T-helper 22 cell (primary cell): ENCODE results near the gene IL16.

Experiments used
- DNase-seq: peaks from one replicate; pipeline ENCODE4 v3.0.0-alpha.2; 2020; ENCODE audit warnings: low read depth

IL16 gene

DNA sequence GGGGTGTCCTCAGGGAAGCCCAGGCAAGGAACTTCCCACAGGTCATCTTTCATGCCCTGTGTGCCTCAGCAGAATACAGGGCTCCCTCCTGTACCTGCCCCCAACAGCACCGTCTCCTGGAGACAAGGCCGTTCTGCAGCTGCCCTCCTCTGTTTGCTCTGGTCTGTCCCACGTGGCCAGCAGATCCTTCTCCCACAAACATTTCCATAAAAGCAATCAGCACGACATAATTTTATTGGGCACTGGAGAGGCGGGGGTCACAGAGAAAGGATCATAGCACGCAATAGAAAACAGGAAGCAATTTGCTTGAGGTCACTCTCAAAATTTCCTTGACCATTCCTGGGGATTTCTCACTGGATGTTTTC, 97.8 kb downstream of the IL16 start:
- no peak for DNase-seq

DNA sequence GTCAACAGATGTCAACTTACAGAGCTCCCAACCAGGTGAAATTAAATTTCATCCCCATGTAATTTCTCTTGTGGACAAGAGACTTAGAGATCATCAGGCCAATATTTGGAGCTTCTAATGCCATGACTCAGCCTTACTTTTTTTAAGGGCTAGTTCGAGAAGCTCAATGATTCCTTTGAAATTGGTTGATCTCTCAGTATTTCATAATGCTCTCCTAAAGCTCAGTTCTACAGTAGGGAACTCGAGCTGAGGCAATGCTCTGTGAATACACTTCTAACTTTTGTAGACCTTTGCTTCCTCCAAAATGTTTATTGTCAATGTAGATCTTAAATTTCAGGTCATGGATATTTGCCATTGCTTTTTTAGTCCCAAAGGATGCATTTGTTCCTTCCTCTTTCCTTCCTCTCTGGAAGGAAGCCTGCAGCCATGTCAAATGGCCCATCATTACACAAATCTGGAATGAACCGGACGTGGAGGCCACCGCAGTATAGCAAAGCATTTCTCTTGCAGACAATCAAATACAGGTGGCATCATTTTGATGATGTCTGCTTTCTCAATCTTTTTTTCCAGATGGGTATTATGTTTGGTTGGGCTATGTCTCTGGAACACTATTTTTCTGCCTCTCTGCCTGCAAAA, 98.9 kb downstream of the IL16 start:
- DNase-seq = no peak

DNA sequence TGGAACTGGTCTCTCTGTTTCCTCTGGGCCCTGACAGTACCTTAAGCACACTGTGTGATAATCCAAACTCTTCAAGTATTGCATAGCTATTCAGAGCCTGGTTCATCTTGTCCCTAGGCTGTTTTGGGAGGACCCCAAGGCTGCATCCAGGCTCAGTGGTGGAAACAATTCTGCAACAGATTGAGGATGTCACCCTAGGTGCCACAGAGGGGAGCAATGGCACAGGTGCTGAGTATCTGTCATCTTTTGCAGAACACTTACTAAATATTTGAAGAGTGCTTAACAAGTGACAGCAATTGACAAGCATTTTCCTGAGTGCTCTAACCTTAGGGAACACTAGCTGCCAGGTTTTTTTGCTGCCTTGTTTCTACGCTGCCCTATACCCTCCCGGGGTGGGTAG, 99.5 kb downstream of the IL16 start:
- DNase-seq = no peak

DNA sequence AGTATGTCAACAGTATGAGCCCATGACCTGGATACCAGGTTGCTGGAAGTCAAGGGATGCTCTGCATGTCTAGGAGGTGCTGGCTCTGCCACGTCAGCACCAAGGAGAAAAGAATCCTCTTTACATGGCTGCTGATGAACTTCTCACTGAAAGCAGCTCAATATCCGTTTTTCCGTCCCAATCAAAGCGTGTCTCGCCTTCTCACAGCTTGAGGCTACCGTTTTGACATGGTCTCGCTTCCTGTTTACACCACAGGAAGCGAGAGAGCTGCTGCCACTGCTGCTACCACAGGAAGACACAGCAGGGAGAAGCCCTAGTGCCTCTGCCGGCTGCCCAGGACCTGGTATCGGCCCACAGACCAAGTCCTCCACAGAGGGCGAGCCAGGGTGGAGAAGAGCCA, 100.0 kb downstream of the IL16 start:
- peak; percentile 66 for DNase-seq

DNA sequence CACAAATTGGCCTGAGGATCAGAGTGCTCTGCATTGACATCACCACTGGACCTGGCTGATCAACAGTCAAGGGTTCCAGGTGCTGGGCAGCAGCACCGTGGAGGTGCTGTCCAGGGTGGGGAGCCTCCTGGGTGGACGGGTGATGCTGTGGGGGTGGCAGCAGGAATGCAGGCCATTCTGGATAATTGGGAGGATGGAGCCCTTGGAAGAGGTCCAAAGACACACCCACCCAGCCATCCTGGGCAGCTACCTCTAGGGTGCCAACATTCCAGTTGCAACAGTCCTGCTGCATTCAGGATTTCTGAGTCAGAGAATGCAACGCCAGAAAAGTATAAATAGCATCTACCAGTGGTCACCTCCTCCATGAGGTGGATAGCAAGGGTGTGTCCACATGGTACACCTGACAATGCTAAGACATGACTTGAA, 100.5 kb downstream of the IL16 start:
- no peak for DNase-seq

DNA sequence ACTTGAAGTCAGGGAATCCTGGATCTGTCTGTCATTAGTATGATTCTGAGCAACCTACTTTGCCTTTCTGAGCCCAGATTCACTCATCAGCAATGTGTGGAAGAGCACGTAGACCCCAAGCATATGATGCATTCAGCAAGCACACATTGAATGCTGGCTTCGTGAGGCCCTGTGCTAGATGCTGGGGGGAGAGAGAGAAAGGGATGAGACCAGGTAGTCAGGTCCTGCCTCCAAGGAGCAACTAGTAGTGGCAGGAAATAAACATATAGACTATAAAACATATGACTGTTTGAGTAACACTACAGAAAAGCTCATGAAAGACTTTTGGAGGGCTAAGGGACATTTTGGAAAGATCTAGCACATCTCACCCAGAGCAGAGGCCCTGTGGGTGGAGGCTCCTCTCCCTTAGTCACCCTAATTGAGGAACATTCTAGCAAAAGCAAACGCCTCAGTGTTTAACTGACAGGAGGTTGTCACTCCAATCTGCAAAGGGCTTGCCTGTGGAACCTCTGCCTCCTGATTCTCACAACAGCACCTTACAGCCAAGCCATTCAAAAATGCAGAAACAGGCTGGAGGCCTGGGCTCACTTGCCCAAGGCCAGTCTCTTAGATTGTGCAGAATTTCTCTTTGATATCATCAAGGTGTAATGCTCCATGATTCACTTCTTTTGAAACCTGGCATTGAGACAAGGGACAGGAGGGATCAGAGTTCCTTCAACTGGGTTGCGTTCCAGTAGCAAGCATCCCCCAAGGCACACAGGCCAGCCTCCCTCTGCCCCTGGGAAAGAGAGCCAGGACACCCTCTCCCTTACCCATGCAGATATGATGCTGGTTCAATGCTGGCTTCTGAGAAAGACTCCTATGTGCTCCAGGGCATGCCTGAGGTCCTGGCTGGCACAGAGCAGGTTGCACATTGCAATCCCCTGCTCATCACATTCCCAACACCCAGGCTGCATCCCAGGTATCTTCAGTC, 101.2 kb downstream of the IL16 start:
- DNase-seq = no peak

DNA sequence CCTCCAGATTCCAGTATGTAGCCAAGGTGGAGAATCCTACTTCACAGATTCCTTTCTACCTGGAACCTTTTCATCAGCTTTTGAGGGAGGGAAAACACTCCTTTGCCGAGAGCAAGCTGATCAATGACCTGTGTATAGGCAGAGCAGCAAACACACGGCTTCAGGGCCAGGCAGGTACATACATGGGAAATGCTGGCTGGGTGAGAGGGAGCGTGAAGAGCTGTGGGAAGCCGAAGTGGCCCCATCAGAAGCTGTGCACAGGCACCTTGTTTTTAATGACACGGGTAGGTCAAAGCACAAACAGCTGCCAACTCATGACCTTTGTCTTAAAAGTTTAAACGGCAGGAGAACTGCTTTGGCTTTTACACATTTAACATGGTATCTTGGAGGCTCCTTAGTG, 101.9 kb downstream of the IL16 start:
- DNase-seq = no peak

DNA sequence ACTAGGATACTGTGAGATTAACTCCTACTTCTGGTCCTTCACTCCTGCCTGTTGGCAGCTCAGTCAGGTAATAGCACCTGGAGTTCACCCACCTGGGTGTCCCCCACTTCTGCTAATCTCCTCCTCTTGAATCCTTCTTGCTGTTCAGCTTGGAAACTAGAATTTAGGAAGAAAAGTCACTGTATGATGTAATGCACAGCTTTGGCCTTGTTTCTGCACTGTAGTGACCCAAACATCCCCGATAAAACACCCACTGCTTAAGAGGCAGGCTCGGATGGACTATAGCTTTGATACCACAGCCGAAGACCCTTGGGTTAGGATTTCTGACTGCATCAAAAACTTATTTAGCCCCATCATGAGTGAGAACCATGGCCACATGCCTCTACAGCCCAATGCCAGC, 102.5 kb downstream of the IL16 start:
- DNase-seq = no peak

DNA sequence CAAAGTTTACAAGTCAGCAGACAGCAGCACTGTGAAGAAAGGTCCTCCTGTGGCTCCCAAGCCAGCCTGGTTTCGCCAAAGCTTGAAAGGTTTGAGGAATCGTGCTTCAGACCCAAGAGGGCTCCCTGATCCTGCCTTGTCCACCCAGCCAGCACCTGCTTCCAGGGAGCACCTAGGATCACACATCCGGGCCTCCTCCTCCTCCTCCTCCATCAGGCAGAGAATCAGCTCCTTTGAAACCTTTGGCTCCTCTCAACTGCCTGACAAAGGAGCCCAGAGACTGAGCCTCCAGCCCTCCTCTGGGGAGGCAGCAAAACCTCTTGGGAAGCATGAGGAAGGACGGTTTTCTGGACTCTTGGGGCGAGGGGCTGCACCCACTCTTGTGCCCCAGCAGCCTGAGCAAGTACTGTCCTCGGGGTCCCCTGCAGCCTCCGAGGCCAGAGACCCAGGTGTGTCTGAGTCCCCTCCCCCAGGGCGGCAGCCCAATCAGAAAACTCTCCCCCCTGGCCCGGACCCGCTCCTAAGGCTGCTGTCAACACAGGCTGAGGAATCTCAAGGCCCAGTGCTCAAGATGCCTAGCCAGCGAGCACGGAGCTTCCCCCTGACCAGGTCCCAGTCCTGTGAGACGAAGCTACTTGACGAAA, 103.1 kb downstream of the IL16 start:
- no peak for DNase-seq

DNA sequence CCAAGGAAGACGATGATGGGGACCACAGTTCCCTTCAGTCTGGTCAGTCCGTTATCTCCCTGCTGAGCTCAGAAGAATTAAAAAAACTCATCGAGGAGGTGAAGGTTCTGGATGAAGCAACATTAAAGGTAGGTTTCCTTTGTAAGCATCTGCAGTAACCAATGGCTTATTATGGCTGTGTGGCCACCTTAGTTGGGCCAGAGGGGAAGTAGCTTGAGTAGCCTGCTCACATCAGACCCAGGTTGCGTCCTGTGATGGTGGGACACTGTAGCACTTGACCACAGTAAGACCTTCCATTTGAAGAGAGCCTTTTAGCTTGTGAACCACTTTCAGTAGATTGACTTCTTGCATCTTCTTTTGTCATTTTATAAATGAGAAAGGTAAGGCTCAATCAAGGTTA, 104.7 kb downstream of the IL16 start:
- no peak for DNase-seq

DNA sequence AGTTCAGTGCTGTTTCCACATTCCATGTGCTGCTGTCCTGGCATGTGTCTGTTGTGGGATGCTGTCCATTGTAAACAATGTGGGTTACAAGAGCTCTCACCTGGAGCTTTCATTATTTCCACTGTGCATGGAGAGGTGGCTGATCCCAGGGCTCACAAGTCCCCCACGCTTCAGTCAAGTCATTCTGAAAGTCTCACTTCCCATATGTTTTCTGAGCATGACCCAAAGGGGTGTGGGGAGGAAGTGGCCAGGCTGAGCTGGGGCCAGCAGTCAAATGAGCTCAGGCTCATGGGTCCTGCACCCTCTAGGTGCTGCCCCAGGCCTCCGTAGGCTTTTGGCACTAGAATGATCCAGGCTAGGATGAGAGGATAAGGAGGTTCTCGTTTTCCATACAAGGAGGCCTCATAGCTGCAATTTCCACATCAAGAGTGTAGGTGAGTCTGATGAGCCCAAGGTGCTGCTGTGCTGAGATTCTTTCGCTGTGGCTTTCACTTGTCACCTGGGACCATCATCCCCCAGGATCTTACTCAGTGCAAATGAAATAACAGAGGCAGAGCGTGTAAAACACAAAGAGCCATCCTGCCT, 105.2 kb downstream of the IL16 start:
- DNase-seq = no peak

DNA sequence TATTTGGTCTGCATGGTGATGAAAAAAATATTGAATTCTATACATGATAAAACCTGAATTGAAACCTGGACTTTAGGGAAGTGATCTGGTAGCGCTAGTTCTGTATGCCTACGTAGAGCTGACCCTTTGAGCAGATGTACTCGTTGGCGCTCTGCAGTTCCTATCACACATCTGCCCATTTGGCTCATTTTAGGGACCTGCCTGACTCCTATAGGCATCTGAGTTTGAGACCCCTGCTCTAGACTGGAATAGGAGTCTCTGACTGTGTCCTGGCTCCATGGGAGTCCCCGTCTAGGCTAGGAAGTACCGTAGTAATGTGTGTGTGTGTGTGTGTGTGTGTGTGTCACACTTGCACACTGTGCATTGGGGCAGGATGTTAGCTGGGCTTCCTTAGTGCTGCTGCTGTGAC, 106.0 kb downstream of the IL16 start:
- DNase-seq = no peak

DNA sequence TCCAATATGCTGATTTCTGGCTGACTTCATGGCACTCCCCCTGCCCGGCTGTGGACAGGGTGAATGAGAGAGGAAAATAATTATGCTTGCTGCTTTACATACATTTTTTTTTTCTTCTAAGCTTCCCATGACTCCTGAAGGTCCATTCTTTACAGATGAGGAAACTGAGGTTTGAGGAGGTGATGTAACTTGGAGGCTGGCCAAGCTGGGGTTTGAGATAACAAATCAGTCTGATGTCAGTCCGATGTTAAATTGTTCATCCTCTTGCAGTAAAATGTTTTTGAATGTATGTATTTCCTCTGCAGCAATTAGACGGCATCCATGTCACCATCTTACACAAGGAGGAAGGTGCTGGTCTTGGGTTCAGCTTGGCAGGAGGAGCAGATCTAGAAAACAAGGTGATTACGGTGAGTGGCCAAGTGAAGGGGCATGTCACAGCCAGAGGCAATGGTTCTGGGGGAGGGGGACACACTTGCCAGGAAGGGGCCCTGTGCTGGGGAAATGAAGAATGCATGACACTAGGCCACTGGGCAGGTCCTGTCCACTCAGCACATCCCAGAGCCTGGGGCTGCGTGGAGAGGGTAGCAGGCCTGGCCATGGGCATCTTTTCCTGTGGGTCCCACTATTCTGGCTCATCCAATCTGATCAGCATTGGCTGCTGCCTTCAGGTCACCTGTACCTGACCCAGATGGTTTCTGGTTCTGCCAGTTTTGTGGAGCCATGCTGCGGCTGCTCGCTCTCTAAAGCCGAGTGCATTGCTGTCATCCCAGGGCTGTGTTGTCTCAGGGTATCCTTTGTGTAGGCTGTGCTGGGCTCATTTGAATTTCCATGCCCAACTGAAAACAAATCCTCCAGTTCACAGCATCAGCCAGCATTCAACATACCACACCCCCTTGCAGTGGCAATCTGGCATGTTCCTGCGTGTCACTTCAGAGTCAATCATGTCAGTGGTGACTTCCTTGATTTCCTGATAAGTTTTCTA, 106.9 kb downstream of the IL16 start:
- DNase-seq = no peak

DNA sequence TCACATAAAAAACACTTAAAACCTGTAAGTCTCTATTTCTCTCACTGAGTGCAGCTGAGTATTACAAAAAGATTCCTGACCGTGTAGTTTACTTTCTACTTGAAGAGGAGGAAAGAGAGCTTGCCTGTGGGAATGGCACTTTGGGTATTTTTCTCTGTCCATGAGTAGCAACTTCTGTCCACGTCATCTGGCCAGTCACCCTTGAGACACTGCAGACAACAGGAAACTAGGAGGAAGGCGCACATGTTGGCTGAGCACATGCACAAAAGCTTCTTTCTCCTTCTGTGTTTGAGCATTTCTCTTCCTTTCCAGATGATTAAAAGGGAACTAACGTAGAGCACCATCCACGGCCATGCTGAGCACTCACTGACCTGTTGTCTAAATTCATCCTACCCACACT, 107.5 kb downstream of the IL16 start:
- DNase-seq = no peak

DNA sequence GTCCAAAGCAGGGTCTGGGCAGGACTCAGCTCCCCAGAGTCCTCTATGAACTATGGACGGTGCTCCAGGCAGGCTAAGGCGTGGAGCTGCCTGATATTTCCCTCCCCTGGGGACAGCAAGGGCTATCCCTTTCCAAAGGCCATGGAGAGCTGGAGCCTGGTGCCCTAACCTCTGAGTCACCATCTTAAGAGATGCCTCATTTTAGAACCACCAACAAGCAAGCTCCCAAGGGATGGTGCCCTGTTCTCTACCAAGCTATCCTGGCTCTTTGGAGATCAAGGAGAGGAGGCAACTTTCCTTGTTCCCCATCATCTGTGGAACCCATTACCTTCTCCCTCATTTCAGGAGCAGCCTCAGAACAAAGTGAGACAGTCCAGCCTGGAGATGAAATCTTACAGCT, 111.6 kb downstream of the IL16 start:
- no peak for DNase-seq

DNA sequence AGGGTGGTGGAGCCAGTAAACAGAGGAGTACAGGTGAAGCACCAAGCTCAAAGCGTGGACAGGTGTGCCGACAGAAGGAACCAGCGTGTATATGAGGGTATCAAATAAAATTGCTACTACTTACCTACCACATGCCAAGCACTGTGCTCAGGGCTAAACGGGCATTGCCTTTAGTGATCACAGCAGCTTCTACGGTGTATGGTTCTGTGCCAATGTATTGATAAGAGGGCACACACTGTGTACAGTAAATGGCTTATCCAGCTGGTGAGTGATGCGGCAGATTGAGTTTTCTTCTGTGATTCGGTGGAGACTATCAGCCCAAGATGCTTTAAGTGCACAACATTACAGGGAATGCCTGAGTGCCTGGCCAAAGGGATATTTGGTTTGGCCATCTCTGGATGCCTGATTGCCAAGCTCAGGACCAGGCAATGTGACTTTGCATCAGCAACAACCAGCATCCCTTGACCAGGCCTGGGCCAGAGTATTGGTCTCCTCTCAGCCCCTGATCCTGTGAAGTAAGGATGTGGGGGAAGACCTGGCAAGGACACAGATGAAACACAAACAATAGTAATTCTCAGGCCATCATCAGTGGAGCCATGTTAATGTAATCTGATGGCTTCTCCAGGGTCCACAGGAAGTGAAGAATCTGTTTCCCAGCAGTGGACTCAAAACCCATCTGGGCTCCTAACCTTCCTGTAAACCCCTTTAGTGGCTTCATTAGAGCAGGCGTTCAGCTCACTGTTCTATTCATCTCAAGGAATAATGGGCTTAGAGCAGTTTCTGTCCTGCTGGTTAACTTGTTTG, 113.2 kb downstream of the IL16 start:
- no peak for DNase-seq

DNA sequence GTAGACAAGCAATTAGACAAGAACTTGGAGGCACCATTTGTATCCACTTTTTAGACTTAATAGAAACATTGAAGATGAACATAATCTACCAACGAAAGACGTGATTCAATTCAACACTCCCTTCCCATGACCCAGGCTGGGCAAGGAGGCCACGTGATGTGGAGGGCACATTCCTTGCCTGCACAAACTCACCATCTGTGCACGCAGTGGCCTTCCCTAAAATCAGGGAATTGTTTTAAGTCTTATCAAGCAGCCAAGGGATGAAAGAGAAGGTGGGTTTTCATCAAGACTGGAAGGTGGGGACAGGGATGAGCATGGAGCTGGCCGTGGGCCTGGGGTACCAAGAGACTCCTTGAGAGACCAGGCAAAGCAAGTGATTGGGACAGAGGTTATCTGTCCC, 113.8 kb downstream of the IL16 start:
- no peak for DNase-seq

DNA sequence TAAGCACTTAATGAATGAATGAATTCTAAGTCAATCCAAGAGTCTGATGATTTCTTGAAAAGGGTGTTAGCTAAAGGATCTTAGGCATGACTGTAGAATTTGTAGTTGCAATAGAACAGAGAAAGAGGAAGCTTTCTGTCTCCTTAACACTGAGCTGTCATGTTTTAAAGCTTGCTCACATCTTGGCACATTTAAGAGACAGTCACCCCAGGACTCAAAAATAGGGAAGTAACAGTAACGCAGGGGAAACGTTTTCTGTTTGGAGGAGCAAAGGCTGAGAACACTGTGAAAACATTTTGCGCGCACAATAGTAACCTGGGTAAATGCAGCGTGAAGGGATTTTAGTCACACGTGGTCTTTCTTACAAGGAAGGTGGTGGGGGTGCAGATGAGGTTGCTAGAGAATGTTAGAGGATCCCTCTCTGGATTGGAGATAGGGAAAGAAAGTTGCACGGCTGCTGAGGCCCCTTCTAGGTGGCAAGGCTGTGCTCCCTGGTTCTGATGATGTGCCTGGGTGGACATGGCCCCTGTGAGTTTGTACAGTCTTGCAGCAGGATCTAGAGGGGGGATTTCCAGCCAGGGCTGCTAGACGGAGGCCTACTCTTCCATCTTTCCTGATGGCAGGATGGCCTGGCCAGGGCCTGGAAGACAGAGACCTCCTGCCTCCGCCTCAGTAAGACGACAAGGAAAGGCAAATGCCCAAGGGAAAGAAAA, 115.2 kb downstream of the IL16 start:
- DNase-seq = no peak

DNA sequence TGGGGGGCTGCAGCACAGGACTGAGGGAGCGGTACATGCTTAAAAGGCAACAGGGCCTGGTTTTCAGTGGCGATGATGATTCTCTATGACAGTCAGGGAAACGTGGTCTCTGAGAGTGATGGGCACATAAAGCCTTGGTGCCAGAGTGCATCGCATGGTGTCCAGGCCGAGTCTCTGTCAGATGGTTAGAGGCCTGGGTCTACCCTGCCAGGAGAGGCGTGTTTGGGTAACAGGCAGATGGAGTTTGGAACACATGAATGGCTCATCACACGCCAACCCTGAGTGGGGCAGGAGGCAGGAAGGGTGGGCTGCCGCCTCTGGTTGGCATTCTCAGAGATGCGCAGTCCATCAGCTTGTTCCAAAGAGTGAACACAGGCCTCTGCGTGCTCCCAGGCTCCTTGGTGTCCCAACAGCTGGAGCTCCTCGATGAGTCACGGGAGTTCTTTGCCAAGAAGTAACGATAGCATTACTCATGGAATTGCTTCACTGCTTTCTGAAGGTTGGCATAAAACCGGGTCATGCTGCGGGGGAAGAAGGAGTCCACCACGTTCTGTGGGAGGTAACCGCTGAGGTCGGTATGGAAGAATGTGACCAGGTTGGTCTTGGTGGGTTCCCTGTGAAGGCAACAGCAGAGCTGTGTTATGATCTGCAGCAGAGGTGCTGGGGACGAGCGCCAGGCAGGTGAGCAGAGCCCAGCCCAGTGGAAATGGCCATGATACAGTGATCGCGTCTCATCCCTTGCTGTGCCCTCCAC, 116.3 kb downstream of the IL16 start:
- no peak for DNase-seq
